PC-9 (cell line): ENCODE results near the gene SSH3. TPM values are rescaled to one million over a fixed set of nuclear protein-coding genes. Genes with fewer than 3 reads are reported as not detected.

Source experiments
- BruUV-seq: library from RNA; stranded (reverse); fragments of 400-500 nt; replicated peaks from 2 replicates; lab custom pipeline; 2021; lab: Mats Ljungman, UMichigan
- CTCF ChIA-PET: fragments of 300-600 bp; sonication (Branson Sonifier 250); formaldehyde crosslinking; loops from one replicate; lab custom pipeline; 2022; ENCODE audit warnings: antibody characterized with exemption; lab: Charles Lee
- POLR2A ChIA-PET: fragments of 300-600 bp; sonication (Branson Sonifier 250); formaldehyde crosslinking; loops from one replicate; lab custom pipeline; 2022; ENCODE audit warnings: antibody characterized with exemption; ENCODE audit not compliant: unreplicated experiment; lab: Charles Lee
- DNase-seq, 2 experiments: peaks; one replicate each; pipeline versions ENCODE4 v3.0.0 to v3.0.0-alpha.2; 2015 to 2022; ENCODE audit warnings: mixed read lengths in 1 of 2
- H2AFZ ChIP-seq: fragments of 200-600 bp; sonication (generic); 2 replicates; pipeline ENCODE4 v1.8.1; 2017; ENCODE audit warnings: antibody characterized with exemption
- H3F3A ChIP-seq: fragments of 200-600 bp; sonication (generic); 2 replicates; pipeline ENCODE4 v1.8.1; 2017; ENCODE audit warnings: antibody characterized with exemption, mild to moderate bottlenecking, low read depth; ENCODE audit not compliant: insufficient read depth
- H3K27ac ChIP-seq: fragments of 200-600 bp; sonication (generic); 2 replicates; pipeline ENCODE4 v1.6.1; 2016; ENCODE audit warnings: mixed run types
- H3K27me3 ChIP-seq: fragments of 200-600 bp; sonication (generic); 2 replicates; pipeline ENCODE4 v1.6.1; 2016; ENCODE audit warnings: low read depth, mixed run types; ENCODE audit not compliant: insufficient read depth
- H3K36me3 ChIP-seq: fragments of 200-600 bp; sonication (generic); 2 replicates; pipeline ENCODE4 v1.6.1; 2016; ENCODE audit warnings: low read depth, mixed run types
- H3K4me1 ChIP-seq: fragments of 200-600 bp; sonication (generic); replicated peaks from 2 replicates; pipeline ENCODE4 v1.6.1; 2016; ENCODE audit warnings: mixed run types; ENCODE audit not compliant: insufficient read depth
- H3K4me2 ChIP-seq: fragments of 200-600 bp; sonication (generic); 2 replicates; pipeline ENCODE4 v1.6.1; 2017; ENCODE audit warnings: mixed run types
- H3K4me3 ChIP-seq: fragments of 200-600 bp; sonication (generic); 2 replicates; pipeline ENCODE4 v1.6.1; 2016; ENCODE audit warnings: mixed run types
- H3K79me2 ChIP-seq: fragments of 200-600 bp; sonication (generic); 2 replicates; pipeline ENCODE4 v1.6.1; 2017; ENCODE audit warnings: low read depth, mixed run types
- H3K9me2 ChIP-seq: fragments of 200-600 bp; sonication (generic); 2 replicates; pipeline ENCODE4 v1.8.1; 2017; ENCODE audit warnings: mild to moderate bottlenecking; ENCODE audit not compliant: insufficient read depth
- H3K9me3 ChIP-seq: fragments of 200-600 bp; sonication (generic); 2 replicates; pipeline ENCODE4 v1.8.1; 2016; ENCODE audit warnings: low read depth; ENCODE audit not compliant: insufficient read depth
- H4K20me1 ChIP-seq: fragments of 200-600 bp; sonication (generic); 2 replicates; pipeline ENCODE4 v1.8.1; 2017; ENCODE audit not compliant: insufficient read depth
- CTCF ChIP-seq: fragments of 200-600 bp; sonication (generic); conservative IDR thresholded peaks from 2 replicates; pipeline ENCODE4 v1.6.1; 2017; ENCODE audit warnings: mixed run types, antibody characterized with exemption, mild to moderate bottlenecking, moderate library complexity
- EZH2 ChIP-seq: fragments of 200-600 bp; sonication (generic); IDR thresholded peaks from 2 replicates; pipeline ENCODE4 v1.8.0; 2017; ENCODE audit warnings: antibody characterized with exemption, low read depth
- intact Hi-C: fragments of 100-400 bp; cut with micrococcal nuclease; formaldehyde crosslinking; loops from one replicate; pipeline ENCODE4 v1.10.0; 2022; ENCODE audit not compliant: unreplicated experiment
- total RNA-seq: library from RNA; stranded (reverse); gene quantifications from 2 replicates; pipeline ENCODE4 v1.2.3, GENCODE V29; 2021

Gene SSH3
- total RNA-seq, 1 experiment from 2014 or later: 124 TPM

GRCh38 chr11:67299471-67300191, 3.7 kb upstream of the SSH3 start:
- no TSS peak for BruUV-seq
- peaks cover 28% of the 10 kb centered on the region for H3F3A ChIP-seq
- peaks cover 8% of the 10 kb centered on the region for H3K9me3 ChIP-seq
- ChIA-PET POLR2A (no interaction called here), CTCF (no interaction called here)
- H3K36me3 ChIP-seq: peaks cover 40% of the 10 kb centered on the region
- H3K4me1 ChIP-seq: peaks cover 20% of the 10 kb centered on the region
- no peak for DNase-seq
- no peak overlapping the region for H3K4me3 ChIP-seq
- H3K27me3 ChIP-seq: no peaks in the 10 kb centered on the region
- intact Hi-C loops: no loop called here
- H2AFZ ChIP-seq: no peak overlapping the region
- no peaks in the 10 kb centered on the region for H4K20me1 ChIP-seq
- H3K79me2 ChIP-seq: peaks cover 33% of the 10 kb centered on the region
- H3K4me2 ChIP-seq: no peak overlapping the region
- TF ChIP-seq CTCF (no peak), EZH2 (no peak)
- no peak overlapping the region for H3K27ac ChIP-seq
- H3K9me2 ChIP-seq: no peaks in the 10 kb centered on the region

GRCh38 chr11:67300256-67300755, 3.0 kb upstream of the SSH3 start:
- ChIA-PET CTCF (no interaction called here), POLR2A (no interaction called here)
- H3K9me3 ChIP-seq: peaks cover 8% of the 10 kb centered on the region
- peaks cover 25% of the 10 kb centered on the region for H3K4me1 ChIP-seq
- H2AFZ ChIP-seq: no peak overlapping the region
- no peaks in the 10 kb centered on the region for H3K27me3 ChIP-seq
- peaks cover 32% of the 10 kb centered on the region for H3K79me2 ChIP-seq
- H3K9me2 ChIP-seq: no peaks in the 10 kb centered on the region
- BruUV-seq: no TSS peak
- H3F3A ChIP-seq: peaks cover 27% of the 10 kb centered on the region
- intact Hi-C loops: no loop called here
- no peaks in the 10 kb centered on the region for H4K20me1 ChIP-seq
- peaks cover 33% of the 10 kb centered on the region for H3K36me3 ChIP-seq
- no peak for DNase-seq
- no peak for TF ChIP-seq CTCF
- TF ChIP-seq EZH2: no peak
- no peak overlapping the region for H3K4me3 ChIP-seq
- no peak overlapping the region for H3K4me2 ChIP-seq
- no peak overlapping the region for H3K27ac ChIP-seq

GRCh38 chr11:67300756-67301312, 2.5 kb upstream of the SSH3 start:
- H3K9me3 ChIP-seq: peaks cover 3% of the 10 kb centered on the region
- ChIA-PET CTCF (no interaction called here), POLR2A (no interaction called here)
- no peak overlapping the region for H3K4me2 ChIP-seq
- H3K4me1 ChIP-seq: peaks cover 29% of the 10 kb centered on the region
- peaks cover 32% of the 10 kb centered on the region for H3K79me2 ChIP-seq
- no peak overlapping the region for H3K27ac ChIP-seq
- H3K36me3 ChIP-seq: peaks cover 28% of the 10 kb centered on the region
- TF ChIP-seq CTCF (no peak), EZH2 (no peak)
- DNase-seq: no peak
- H3F3A ChIP-seq: peaks cover 25% of the 10 kb centered on the region
- H3K9me2 ChIP-seq: no peaks in the 10 kb centered on the region
- intact Hi-C loops: no loop called here
- H4K20me1 ChIP-seq: no peaks in the 10 kb centered on the region
- no peak overlapping the region for H2AFZ ChIP-seq
- BruUV-seq: no TSS peak
- H3K4me3 ChIP-seq: no peak overlapping the region
- no peaks in the 10 kb centered on the region for H3K27me3 ChIP-seq
